ENCODE data around the gene SUN2. TPM values are rescaled to one million over a fixed set of nuclear protein-coding genes. Genes with fewer than 3 reads are reported as not detected.

The SUN2 gene
- total and polyA plus RNA-seq, 2 of the 8 experiments (the other 6 are each of a cell fraction or from before 2014, with no cell fraction given) = 5.1 to 10.5 TPM

DNA sequence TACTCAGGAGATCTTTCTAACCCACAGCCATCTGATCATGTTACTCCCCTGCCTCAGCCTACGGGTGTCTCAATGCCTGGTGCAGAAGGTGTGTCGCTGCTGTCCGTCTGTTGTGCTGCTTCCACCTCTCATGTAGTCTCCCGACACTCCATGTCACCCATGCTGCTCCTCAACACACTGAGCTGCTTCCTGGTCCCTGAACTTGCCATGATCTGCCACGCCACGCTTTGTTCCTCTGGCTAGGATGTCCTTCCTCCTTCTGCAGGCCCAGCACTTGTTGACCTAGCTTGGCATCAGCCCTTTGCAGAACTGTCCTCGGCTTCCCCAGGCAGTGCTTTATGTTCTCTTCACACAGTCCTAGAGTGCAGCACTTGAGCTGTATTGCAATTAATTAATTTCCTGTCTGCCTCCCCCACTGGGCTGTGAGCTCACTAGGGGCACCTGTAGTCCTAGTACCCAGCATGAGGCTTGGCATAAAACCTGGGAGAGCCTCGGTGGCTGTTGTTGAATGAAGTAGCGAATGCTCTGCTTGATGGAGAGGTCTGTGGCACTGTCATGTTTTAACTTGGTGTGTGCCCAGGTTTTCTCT is 40.5 kb downstream of the SUN2 start (continued):
- TF ChIP-seq, protein P1, sequence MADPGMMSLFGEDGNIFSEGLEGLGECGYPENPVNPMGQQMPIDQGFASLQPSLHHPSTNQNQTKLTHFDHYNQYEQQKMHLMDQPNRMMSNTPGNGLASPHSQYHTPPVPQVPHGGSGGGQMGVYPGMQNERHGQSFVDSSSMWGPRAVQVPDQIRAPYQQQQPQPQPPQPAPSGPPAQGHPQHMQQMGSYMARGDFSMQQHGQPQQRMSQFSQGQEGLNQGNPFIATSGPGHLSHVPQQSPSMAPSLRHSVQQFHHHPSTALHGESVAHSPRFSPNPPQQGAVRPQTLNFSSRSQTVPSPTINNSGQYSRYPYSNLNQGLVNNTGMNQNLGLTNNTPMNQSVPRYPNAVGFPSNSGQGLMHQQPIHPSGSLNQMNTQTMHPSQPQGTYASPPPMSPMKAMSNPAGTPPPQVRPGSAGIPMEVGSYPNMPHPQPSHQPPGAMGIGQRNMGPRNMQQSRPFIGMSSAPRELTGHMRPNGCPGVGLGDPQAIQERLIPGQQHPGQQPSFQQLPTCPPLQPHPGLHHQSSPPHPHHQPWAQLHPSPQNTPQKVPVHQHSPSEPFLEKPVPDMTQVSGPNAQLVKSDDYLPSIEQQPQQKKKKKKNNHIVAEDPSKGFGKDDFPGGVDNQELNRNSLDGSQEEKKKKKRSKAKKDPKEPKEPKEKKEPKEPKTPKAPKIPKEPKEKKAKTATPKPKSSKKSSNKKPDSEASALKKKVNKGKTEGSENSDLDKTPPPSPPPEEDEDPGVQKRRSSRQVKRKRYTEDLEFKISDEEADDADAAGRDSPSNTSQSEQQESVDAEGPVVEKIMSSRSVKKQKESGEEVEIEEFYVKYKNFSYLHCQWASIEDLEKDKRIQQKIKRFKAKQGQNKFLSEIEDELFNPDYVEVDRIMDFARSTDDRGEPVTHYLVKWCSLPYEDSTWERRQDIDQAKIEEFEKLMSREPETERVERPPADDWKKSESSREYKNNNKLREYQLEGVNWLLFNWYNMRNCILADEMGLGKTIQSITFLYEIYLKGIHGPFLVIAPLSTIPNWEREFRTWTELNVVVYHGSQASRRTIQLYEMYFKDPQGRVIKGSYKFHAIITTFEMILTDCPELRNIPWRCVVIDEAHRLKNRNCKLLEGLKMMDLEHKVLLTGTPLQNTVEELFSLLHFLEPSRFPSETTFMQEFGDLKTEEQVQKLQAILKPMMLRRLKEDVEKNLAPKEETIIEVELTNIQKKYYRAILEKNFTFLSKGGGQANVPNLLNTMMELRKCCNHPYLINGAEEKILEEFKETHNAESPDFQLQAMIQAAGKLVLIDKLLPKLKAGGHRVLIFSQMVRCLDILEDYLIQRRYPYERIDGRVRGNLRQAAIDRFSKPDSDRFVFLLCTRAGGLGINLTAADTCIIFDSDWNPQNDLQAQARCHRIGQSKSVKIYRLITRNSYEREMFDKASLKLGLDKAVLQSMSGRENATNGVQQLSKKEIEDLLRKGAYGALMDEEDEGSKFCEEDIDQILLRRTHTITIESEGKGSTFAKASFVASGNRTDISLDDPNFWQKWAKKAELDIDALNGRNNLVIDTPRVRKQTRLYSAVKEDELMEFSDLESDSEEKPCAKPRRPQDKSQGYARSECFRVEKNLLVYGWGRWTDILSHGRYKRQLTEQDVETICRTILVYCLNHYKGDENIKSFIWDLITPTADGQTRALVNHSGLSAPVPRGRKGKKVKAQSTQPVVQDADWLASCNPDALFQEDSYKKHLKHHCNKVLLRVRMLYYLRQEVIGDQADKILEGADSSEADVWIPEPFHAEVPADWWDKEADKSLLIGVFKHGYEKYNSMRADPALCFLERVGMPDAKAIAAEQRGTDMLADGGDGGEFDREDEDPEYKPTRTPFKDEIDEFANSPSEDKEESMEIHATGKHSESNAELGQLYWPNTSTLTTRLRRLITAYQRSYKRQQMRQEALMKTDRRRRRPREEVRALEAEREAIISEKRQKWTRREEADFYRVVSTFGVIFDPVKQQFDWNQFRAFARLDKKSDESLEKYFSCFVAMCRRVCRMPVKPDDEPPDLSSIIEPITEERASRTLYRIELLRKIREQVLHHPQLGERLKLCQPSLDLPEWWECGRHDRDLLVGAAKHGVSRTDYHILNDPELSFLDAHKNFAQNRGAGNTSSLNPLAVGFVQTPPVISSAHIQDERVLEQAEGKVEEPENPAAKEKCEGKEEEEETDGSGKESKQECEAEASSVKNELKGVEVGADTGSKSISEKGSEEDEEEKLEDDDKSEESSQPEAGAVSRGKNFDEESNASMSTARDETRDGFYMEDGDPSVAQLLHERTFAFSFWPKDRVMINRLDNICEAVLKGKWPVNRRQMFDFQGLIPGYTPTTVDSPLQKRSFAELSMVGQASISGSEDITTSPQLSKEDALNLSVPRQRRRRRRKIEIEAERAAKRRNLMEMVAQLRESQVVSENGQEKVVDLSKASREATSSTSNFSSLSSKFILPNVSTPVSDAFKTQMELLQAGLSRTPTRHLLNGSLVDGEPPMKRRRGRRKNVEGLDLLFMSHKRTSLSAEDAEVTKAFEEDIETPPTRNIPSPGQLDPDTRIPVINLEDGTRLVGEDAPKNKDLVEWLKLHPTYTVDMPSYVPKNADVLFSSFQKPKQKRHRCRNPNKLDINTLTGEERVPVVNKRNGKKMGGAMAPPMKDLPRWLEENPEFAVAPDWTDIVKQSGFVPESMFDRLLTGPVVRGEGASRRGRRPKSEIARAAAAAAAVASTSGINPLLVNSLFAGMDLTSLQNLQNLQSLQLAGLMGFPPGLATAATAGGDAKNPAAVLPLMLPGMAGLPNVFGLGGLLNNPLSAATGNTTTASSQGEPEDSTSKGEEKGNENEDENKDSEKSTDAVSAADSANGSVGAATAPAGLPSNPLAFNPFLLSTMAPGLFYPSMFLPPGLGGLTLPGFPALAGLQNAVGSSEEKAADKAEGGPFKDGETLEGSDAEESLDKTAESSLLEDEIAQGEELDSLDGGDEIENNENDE (IDR thresholded peaks at IDR 0.05; ENCODE audit: insufficient replicate concordance, low read length) = no peak
- no peak for TF ChIP-seq RAD21 (IDR thresholded peaks at IDR 0.05 in 1 of 2, conservative IDR thresholded peaks at IDR 0.05 in 1 of 2; ENCODE audit: low read depth in 2 of 2, low read length in 2 of 2)
- TF ChIP-seq BACH1 (IDR thresholded peaks at IDR 0.05; ENCODE audit: low read length) = no peak
- no peak for TF ChIP-seq BCL11A (IDR thresholded peaks at IDR 0.05; ENCODE audit: low read depth in 2 of 2, low read length in 2 of 2)
